HepG2 (cell line): Measurements from ENCODE around the gene ARHGDIA. TPM values are rescaled to one million over a fixed set of nuclear protein-coding genes. Genes with fewer than 3 reads are reported as not detected.

Experiments
- GPBP1L1 ChIP-seq: sonication (generic); formaldehyde crosslinking; IDR thresholded peaks from 2 replicates; pipeline ENCODE4 v1.5.0; 2020; ENCODE audit warnings: mild to moderate bottlenecking, missing genetic modification reagents
- IRF2 ChIP-seq: IDR thresholded peaks from 2 replicates; pipeline ENCODE4 v1.6.1; 2018; ENCODE audit warnings: missing genetic modification reagents, missing compliant biosample characterization
- MTA3 ChIP-seq: sonication (generic); formaldehyde crosslinking; IDR thresholded peaks from 2 replicates; pipeline ENCODE4 v1.4.0; 2020; ENCODE audit warnings: missing genetic modification reagents
- MXD3 ChIP-seq: IDR thresholded peaks from 2 replicates; pipeline ENCODE4 v1.6.1; 2016; ENCODE audit warnings: mild to moderate bottlenecking, missing biosample characterization, missing genetic modification reagents
- POLR2A ChIP-seq, 2 experiments: IDR thresholded peaks; 2 replicates each; pipeline ENCODE4 v1.6.1; 2011; ENCODE audit warnings: low read depth in 2 of 2, low read length in 2 of 2, mild to moderate bottlenecking in 1 of 2, moderate library complexity in 1 of 2; ENCODE audit not compliant: insufficient read depth in 1 of 2
- RBFOX2 ChIP-seq: fragments of 200-400 bp; formaldehyde crosslinking; IDR thresholded peaks from 2 replicates; pipeline ENCODE4 v1.6.1; 2017; ENCODE audit warnings: low read depth, mild to moderate bottlenecking, low read length
- RBM22 ChIP-seq: fragments of 200-400 bp; formaldehyde crosslinking; optimal IDR thresholded peaks from 2 replicates; pipeline ENCODE3; 2017; ENCODE audit warnings: mild to moderate bottlenecking, low read length, moderate library complexity
- REL ChIP-seq: sonication (generic); formaldehyde crosslinking; conservative IDR thresholded peaks from 2 replicates; pipeline ENCODE4 v1.8.0; 2022; ENCODE audit warnings: mild to moderate bottlenecking, missing genetic modification reagents, moderate library complexity
- SRSF1 ChIP-seq: fragments of 200-400 bp; formaldehyde crosslinking; optimal IDR thresholded peaks from 2 replicates; pipeline ENCODE3; 2017; ENCODE audit warnings: mild to moderate bottlenecking, low read depth, low read length, moderate library complexity
- TARDBP ChIP-seq: sonication (generic); formaldehyde crosslinking; IDR thresholded peaks from 2 replicates; pipeline ENCODE4 v1.8.0; 2022; ENCODE audit warnings: mild to moderate bottlenecking, missing genetic modification reagents
- TBL1XR1 ChIP-seq: fragments of 150-350 bp; IDR thresholded peaks from 2 replicates; pipeline ENCODE4 v1.6.1; 2014; ENCODE audit warnings: borderline replicate concordance, low read length; ENCODE audit not compliant: partially characterized antibody
- ZBTB26 ChIP-seq: IDR thresholded peaks from 2 replicates; pipeline ENCODE4 v1.6.1; 2016; ENCODE audit warnings: missing compliant biosample characterization, missing genetic modification reagents, borderline replicate concordance
- ZNF430 ChIP-seq: sonication (generic); formaldehyde crosslinking; IDR thresholded peaks from 2 replicates; pipeline ENCODE4 v1.9.0; 2021; ENCODE audit warnings: mild to moderate bottlenecking, missing genetic modification reagents
- ZNF687 ChIP-seq: sonication (generic); formaldehyde crosslinking; IDR thresholded peaks from 2 replicates; pipeline ENCODE4 v1.5.1; 2020; ENCODE audit warnings: mild to moderate bottlenecking, missing genetic modification reagents, moderate library complexity
- ZNF747 ChIP-seq: sonication (generic); formaldehyde crosslinking; IDR thresholded peaks from 2 replicates; pipeline ENCODE4 v1.8.1; 2023; ENCODE audit warnings: missing genetic modification reagents, mild to moderate bottlenecking, borderline replicate concordance
- ZSCAN30 ChIP-seq: sonication (generic); formaldehyde crosslinking; IDR thresholded peaks from 2 replicates; pipeline ENCODE4 v1.5.0; 2020; ENCODE audit warnings: mild to moderate bottlenecking, missing genetic modification reagents
- polyA plus RNA-seq, 8 experiments: library from polyadenylated mRNA; depleted of rRNA in 3 of 8; stranded (reverse) in 7 of 8; unstranded in 1 of 8; fragments of >200 nt; fragmentation: Illumina TruSeq in 4 of 8; extraction: Trizol in 4 of 8; gene quantifications; 2 replicates each; pipeline versions ENCODE4 v1.2.1 to v1.2.3, GENCODE V29; 2011 to 2016; ENCODE audit warnings: low read depth in 4 of 8, missing spikeins in 1 of 8, mixed read lengths in 1 of 8; ENCODE audit not compliant: insufficient read depth in 1 of 8
- total RNA-seq, 5 experiments: library from RNA; depleted of rRNA; stranded (reverse); fragments of >200 nt; fragmentation: Illumina TruSeq; extraction: Trizol; gene quantifications; 2 replicates each; pipeline ENCODE4 v1.2.3, GENCODE V29; 2016; ENCODE audit warnings: low read depth in 1 of 5

The ARHGDIA gene
- total and polyA plus RNA-seq, 2 of the 13 experiments (the other 11 are each of a cell fraction or from before 2014, with no cell fraction given), result 40.0 to 64.0 TPM

- TF ChIP-seq TARDBP (CRISPR knock-in tag), result no peak
- TF ChIP-seq RBM22, result peak; percentile 84
- TF ChIP-seq ZNF747 (CRISPR knock-in tag), result no peak
- TF ChIP-seq ZNF430 (CRISPR knock-in tag), result no peak
- TF ChIP-seq MTA3 (CRISPR knock-in tag), result no peak
- peak; percentile 25 for TF ChIP-seq SRSF1
- no peak for TF ChIP-seq TBL1XR1
- TF ChIP-seq ZNF687 (CRISPR knock-in tag), result peak; percentile 8; the same call in 1 of the 2 replicates
- TF ChIP-seq ZSCAN30 (CRISPR knock-in tag), result no peak
- TF ChIP-seq GPBP1L1, result no peak
- peak; percentile 79 for TF ChIP-seq RBFOX2
- peak in 1 of 2 experiments; percentile 52; a peak in 3 of 4 replicates for TF ChIP-seq POLR2A (IDR thresholded peaks at IDR 0.05; ENCODE audit: insufficient read depth in 1 of 2, low read depth in 2 of 2, low read length in 2 of 2)
- no peak for TF ChIP-seq MXD3
- no peak for TF ChIP-seq ZBTB26
- no peak for TF ChIP-seq IRF2 (CRISPR knock-in tag)
- TF ChIP-seq REL, result no peak
Measured at GRCh38 chr17:81844327-81844851, 26.7 kb downstream of the ARHGDIA start (continued).
